MM.1S (cell line): ENCODE measurements around the gene WDR45B.

Source experiments
- CTCF ChIP-seq: fragments of 300-600 bp; sonication (generic); IDR thresholded peaks from 2 replicates; pipeline ENCODE4 v1.5.1; 2016; ENCODE audit warnings: antibody characterized with exemption, low read length, mixed read lengths
- EZH2 ChIP-seq: fragments of 300-600 bp; sonication (generic); optimal IDR thresholded peaks from 2 replicates; pipeline ENCODE3; 2017; ENCODE audit warnings: low read depth, mild to moderate bottlenecking, antibody characterized with exemption, low read length, mixed read lengths
- EZH2phosphoT487 ChIP-seq: fragments of 300-600 bp; sonication (generic); IDR thresholded peaks from 2 replicates; pipeline ENCODE4 v1.6.1; 2018; ENCODE audit warnings: antibody characterized with exemption, low read length

- TF ChIP-seq CTCF (no peak), EZH2 (no peak), EZH2phosphoT487 (no peak)
These were observed 58.0 kb downstream of the WDR45B start for GRCh38 chr17:82590216-82590615.
